Prostate gland (tissue), 2 donors: ENCODE results near the gene CHAF1A.

ENCODE experiments used
- POLR2A ChIP-seq: fragments of 450-650 bp; IDR thresholded peaks from one replicate; pipeline ENCODE4 v1.6.1; 2016; ENCODE audit warnings: antibody characterized with exemption, mild to moderate bottlenecking
- POLR2AphosphoS5 ChIP-seq: sonication (generic); formaldehyde crosslinking; IDR thresholded peaks from one replicate; pipeline ENCODE4 v1.6.1; 2017; ENCODE audit warnings: antibody characterized with exemption
- TF ChIP-seq, protein P1 (sequence below), 4 experiments: fragments of 200-600 bp in 2 of 4; fragments of 450-650 bp in 2 of 4; sonication (generic) in 2 of 4; IDR thresholded peaks; 1 replicate in 3 of 4; 2 replicates in 1 of 4; pipeline ENCODE4 v1.5.1; 2016 to 2019; ENCODE audit warnings: antibody characterized with exemption in 4 of 4, mild to moderate bottlenecking in 2 of 4, moderate library complexity in 2 of 4

DNA sequence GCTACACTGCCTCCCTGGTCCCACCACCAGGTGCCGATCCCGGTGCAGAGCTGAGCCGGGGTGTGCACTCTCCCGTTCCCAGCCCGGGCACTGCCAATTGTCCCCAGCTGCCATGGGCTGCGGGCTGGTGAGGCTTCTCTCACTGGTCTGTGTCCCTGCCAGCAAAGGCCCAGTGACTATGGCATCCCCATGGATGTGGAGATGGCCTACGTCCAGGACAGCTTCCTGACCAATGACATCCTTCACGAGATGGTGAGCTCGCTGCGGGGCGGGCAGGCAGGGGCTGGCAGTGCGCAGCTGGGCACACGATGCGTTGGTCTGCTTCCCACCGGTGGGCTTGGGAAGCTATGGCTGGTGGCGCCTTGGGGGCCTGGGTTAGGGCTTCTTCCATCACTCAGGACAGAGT is 44.5 kb upstream of the CHAF1A start:
- TF ChIP-seq POLR2A (no peak), POLR2AphosphoS5 (no peak)
- TF ChIP-seq, protein P1, sequence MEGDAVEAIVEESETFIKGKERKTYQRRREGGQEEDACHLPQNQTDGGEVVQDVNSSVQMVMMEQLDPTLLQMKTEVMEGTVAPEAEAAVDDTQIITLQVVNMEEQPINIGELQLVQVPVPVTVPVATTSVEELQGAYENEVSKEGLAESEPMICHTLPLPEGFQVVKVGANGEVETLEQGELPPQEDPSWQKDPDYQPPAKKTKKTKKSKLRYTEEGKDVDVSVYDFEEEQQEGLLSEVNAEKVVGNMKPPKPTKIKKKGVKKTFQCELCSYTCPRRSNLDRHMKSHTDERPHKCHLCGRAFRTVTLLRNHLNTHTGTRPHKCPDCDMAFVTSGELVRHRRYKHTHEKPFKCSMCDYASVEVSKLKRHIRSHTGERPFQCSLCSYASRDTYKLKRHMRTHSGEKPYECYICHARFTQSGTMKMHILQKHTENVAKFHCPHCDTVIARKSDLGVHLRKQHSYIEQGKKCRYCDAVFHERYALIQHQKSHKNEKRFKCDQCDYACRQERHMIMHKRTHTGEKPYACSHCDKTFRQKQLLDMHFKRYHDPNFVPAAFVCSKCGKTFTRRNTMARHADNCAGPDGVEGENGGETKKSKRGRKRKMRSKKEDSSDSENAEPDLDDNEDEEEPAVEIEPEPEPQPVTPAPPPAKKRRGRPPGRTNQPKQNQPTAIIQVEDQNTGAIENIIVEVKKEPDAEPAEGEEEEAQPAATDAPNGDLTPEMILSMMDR (IDR thresholded peaks at IDR 0.05): no peak
